ES-I3 (cell line): Measurements from ENCODE around the gene APOL6.
"Not testable (repeated sequence)": the region's sequence is repeated elsewhere in the genome, so short reads cannot be mapped to it uniquely, and the experiment has no call there.

Experiments used
- H3K36me3 ChIP-seq: 2 replicates; pipeline ENCODE4 v1.6.1; 2013; ENCODE audit warnings: mild to moderate bottlenecking, low read length, control low read depth, moderate library complexity; ENCODE audit not compliant: insufficient read depth
- H3K4me1 ChIP-seq: 2 replicates; pipeline ENCODE4 v1.6.1; 2013; ENCODE audit warnings: mild to moderate bottlenecking, control low read depth, low read length; ENCODE audit not compliant: insufficient read depth
- H3K9ac ChIP-seq: 2 replicates; pipeline ENCODE4 v1.6.1; 2013; ENCODE audit warnings: low read depth, mild to moderate bottlenecking, low read length, moderate library complexity
- H3K9me3 ChIP-seq: 2 replicates; pipeline ENCODE4 v1.6.1; 2013; ENCODE audit warnings: mild to moderate bottlenecking, low read length, moderate library complexity; ENCODE audit not compliant: control insufficient read depth, insufficient read depth

Gene APOL6

DNA sequence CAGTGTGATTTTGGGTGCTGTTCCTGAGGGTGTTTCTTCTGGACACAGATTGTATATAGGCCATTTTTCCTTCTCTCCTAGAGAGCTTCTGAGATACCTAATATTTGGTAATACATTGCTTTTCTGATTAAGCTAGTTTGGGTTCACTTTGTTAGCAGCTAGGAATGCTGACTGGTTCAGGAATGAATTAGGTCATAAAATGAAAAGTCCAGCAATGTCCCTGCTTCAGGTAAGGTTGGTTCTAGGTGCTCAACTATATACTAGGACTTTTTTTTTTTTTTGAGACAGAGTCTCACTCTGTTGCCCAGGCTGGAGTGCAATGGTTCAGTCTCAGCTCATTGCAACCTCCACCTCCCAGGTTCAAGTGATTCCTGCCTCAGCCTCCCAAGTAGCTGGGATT is 36.5 kb downstream of the APOL6 start:
- H3K9me3 ChIP-seq: peaks cover 8% of the 10 kb centered on the region
- H3K4me1 ChIP-seq: no peaks in the 10 kb centered on the region
- H3K9ac ChIP-seq: no peak overlapping the region
- no peaks in the 10 kb centered on the region for H3K36me3 ChIP-seq

DNA sequence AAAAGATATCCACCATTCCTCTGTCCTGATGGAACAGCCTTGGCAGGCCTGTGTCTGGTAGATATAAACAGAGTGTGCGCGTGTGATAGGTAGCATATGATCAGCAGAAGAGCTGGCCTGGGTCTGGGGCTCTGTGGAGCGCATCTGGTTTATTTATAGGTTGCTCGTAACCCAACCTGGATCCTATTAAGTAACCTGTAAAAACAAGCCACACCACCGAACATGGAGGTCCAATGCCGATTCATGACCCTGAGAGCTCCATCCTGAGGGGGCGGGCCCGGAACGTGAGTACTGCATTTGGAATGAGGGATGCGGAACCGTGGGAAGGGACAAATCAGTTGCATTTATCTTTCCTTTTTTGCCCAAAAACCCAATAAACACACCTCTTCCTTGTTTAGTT is 37.5 kb downstream of the APOL6 start:
- Histone ChIP-seq H3K36me3 (no peaks in the 10 kb centered on the region), H3K9ac (no peak overlapping the region), H3K9me3 (peaks cover 8% of the 10 kb centered on the region), H3K4me1 (no peaks in the 10 kb centered on the region)

DNA sequence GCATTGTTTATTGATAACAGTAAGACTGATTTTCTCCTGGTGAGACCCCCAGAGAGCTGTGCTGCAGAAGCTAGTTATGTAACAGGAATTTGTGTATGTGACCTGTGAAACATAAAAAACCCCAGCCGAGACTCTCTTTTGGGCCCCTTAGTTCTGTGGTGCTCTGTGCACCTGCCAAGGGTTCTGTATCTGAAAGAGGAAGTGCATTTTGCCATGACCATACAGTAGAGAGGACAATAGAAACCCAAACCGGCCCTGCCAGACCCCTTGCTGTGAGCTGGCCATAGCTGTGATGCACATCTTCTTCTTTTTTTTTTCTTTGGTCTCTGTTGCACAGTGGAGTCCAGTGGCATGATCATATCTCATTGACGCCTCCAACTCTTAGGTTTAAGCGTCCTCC is 38.1 kb downstream of the APOL6 start:
- Histone ChIP-seq H3K36me3 (no peaks in the 10 kb centered on the region), H3K9ac (no peak overlapping the region), H3K9me3 (peaks cover 6% of the 10 kb centered on the region), H3K4me1 (no peaks in the 10 kb centered on the region)

- H3K9ac ChIP-seq: no peak overlapping the region
- H3K4me1 ChIP-seq: no peaks in the 10 kb centered on the region
- no peaks in the 10 kb centered on the region for H3K9me3 ChIP-seq
- H3K36me3 ChIP-seq: no peaks in the 10 kb centered on the region
Measured at GRCh38 chr22:35687461-35687860, 39.2 kb downstream of the APOL6 start.

DNA sequence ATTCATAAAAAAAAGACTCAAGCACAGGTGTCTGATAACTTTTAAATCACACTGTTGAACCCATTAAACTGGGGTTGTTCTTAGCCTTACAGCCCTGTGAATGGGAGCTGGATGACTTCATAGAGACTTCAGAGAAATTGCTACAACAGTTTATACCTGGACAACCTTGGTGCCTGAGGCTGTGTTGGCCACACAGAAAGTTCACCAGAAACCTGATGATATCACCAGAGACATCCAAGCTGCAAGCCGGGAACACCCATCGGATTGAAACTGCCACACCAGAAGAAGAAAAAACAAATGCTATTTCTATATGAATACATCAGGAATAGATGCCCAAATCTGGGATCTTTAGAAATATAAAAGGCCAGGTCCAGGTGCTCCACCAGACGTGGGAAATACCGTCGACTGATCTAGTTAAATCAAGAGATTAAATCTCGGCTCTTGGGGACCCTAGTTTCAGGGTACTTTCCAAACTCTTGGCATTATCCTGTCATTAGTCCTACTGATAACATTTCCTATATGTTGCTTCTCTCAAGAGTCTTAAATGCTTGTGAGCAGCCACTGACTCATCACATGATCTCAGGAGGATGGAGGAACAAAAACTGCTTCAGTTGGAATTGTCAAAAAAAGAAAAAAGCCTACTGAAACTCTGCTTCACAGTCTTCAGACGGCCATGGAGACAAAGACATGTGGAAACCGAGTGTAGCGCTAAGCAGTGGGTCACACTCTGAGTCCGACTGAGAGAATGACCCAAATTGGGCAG is 40.8 kb downstream of the APOL6 start:
- H3K4me1 ChIP-seq: no peaks in the 10 kb centered on the region
- no peaks in the 10 kb centered on the region for H3K36me3 ChIP-seq
- no peaks in the 10 kb centered on the region for H3K9me3 ChIP-seq
- no peak overlapping the region for H3K9ac ChIP-seq

DNA sequence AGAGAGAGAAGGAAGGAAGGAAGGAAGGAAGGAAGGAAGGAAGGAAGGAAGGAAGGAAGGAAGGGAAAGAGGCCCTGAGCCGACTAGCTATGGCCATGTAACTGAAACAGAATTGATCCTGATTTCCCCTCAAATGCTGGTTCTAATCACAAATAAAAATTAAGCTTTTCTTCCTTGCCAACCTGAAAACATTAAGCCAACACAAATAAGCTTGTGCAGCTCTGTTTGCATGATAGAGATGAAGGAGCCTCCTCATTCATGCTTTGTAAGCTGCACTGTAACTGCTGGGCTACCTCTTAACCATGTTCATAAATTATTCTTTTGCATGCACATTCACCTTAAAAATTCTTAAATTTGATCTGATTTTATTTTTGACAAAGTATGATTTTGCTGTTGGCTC is 41.8 kb downstream of the APOL6 start:
- H3K36me3 ChIP-seq: no peaks in the 10 kb centered on the region
- no peak overlapping the region for H3K9ac ChIP-seq
- no peaks in the 10 kb centered on the region for H3K9me3 ChIP-seq
- no peaks in the 10 kb centered on the region for H3K4me1 ChIP-seq

DNA sequence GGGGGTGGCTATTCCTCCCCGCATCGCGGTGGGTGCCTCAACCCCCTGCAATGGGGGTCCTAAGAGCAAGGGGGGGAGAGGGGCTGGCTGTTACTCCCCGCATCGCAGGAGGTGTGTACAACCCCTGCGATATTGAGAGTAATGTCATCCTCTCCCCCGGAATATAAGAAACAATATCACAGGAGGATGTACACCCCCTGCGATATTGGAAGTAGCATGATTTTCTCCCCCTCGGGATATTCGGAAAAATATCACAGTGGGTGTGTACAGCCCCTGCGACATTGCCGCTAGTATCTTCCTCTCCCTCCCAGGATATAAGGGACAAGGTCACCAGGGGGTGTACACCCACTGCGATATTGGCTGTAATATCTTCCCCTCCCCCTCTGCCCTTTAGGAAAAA is 47.0 kb downstream of the APOL6 start:
- Histone ChIP-seq H3K36me3 (no peaks in the 10 kb centered on the region), H3K9me3 (no peaks in the 10 kb centered on the region), H3K9ac (no peak overlapping the region), H3K4me1 (no peaks in the 10 kb centered on the region)

- Histone ChIP-seq H3K36me3 (no peaks in the 10 kb centered on the region), H3K4me1 (no peaks in the 10 kb centered on the region), H3K9ac (no peak overlapping the region), H3K9me3 (no peaks in the 10 kb centered on the region)
Measured at GRCh38 chr22:35697142-35697541, 48.9 kb downstream of the APOL6 start.

- H3K36me3 ChIP-seq, H3K4me1 ChIP-seq, H3K9ac ChIP-seq, H3K9me3 ChIP-seq: not testable (repeated sequence)
Measured at GRCh38 chr22:35699852-35700251, 51.6 kb downstream of the APOL6 start.

- Histone ChIP-seq H3K9me3 (no peaks in the 10 kb centered on the region), H3K9ac (no peak overlapping the region), H3K4me1 (no peaks in the 10 kb centered on the region), H3K36me3 (no peaks in the 10 kb centered on the region)
Measured at GRCh38 chr22:35703861-35704584, 55.8 kb downstream of the APOL6 start.

DNA sequence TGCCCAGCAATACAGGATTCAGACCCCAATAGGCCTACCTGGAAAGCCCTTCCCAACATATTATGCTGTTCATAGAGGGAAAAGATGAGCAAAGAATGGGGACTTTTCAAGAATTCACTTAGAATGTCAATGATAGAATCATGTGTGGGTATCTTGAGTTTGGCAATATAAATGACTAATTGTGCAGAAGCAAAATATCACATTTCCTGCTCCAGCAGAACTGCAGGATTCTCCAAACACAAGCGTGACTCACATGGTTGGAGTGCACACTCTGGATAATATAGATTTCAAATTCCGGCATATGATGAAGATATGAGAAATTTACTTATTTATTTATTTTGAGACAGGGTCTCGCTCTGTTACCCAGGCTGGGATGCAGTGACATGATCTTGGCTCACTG is 56.9 kb downstream of the APOL6 start:
- H3K9me3 ChIP-seq: no peaks in the 10 kb centered on the region
- H3K9ac ChIP-seq: no peak overlapping the region
- no peaks in the 10 kb centered on the region for H3K36me3 ChIP-seq
- H3K4me1 ChIP-seq: no peaks in the 10 kb centered on the region

DNA sequence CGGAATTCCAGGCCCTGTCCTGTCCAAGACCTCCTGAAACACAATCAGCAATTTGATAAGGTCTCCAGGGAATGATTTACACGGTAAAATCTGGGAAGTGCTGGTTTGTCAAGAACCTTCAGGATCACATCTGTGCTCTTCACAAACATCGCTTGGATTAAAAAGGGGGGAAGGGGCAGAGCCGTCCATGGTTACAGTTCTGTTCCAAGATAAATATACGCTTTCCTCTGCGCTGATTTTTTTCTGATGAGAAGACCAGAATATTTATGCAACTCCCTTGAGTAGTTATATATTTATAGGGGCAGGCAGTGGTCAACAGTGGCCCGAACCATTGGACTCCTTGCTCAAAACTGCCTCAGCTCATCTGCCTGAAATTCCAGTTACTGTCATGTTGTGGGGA is 60.2 kb downstream of the APOL6 start:
- Histone ChIP-seq H3K9me3 (no peaks in the 10 kb centered on the region), H3K4me1 (no peaks in the 10 kb centered on the region), H3K9ac (no peak overlapping the region), H3K36me3 (no peaks in the 10 kb centered on the region)

DNA sequence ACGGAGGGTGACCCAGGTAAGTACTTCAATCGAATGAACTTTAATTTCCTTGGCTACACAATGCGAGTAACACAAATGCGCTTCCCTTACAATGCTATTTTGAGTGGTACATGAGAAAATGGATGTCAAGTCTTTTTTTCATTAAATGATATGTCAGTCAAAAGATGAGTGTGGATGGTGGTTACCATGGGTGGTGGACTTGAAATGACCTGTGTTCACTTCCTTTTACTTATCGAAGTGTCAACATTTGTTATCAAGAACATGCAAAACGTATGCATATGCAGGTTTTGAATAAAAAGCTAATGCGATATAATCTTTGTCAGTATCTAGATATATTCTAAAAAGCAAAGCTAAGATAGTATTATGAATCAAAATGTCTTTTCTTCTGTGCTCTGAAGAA is 60.7 kb downstream of the APOL6 start:
- Histone ChIP-seq H3K36me3 (no peaks in the 10 kb centered on the region), H3K9me3 (no peaks in the 10 kb centered on the region), H3K4me1 (no peaks in the 10 kb centered on the region), H3K9ac (no peak overlapping the region)

GRCh38 chr22:35711336-35711735 is 63.1 kb downstream of the APOL6 start:
- Histone ChIP-seq H3K4me1 (no peaks in the 10 kb centered on the region), H3K9me3 (no peaks in the 10 kb centered on the region), H3K36me3 (no peaks in the 10 kb centered on the region), H3K9ac (no peak overlapping the region)

DNA sequence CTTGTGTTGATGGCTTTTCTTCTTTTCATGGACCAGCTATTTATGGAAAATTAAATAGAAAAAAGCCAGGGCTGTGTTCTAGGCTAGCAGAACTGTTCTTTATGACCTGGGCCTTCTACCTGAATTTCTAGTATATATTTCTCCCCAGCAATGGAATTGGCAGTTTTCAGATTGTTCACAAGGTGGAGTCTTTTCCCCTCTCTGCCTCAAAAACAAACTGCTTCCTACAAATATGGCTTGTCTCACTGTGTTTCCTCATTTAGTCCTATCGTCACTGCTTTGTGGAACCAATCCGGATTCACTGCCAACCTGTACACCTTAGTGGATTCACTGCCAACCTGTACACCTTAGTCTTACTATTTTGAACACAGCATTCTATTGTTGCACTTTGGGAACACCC is 64.4 kb downstream of the APOL6 start:
- Histone ChIP-seq H3K4me1 (no peaks in the 10 kb centered on the region), H3K9ac (no peak overlapping the region), H3K36me3 (no peaks in the 10 kb centered on the region), H3K9me3 (no peaks in the 10 kb centered on the region)
